ENCODE results near the gene RAC3.

DNA sequence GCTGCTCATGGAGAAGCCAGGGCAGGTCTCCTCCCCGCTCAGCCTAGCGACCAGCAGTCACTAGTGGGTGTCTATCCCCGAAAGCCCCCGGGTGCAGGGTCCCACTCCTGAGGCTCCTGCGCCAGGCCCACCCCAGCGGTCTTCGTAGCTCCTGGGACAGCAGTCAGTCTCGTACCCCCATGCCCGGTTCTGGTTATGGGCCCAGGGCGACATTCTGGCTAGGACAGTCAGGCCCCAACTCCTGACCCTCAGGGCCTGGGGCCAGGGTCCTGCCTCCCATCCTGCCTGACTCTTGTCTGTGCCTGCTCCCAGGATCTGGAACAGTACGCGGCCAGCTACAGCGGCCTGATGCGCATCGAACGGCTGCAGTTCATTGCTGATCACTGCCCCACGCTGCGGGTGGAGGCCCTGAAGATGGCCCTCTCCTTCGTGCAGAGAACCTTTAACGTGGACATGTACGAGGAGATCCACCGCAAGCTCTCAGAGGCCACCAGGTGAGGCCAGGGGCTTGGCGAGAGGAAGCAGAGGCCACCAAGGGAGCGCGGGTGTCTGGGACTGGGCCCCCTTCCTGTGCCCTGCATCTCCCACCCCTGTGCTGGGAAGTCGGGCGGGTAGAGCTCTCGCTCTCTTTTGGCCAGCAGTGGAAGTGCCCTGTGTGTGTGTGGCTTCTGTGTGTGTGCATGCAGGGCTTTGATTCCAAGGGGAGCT, 22.2 kb downstream of the RAC3 start:
- TF ChIP-seq SRF (IDR thresholded peaks at IDR 0.05; ENCODE audit: low read depth) = no peak
- TF ChIP-seq CTCF (IDR thresholded peaks at IDR 0.05 in 2 of 3, conservative IDR thresholded peaks at IDR 0.05 in 1 of 3; ENCODE audit: borderline replicate concordance in 1 of 3, insufficient read depth in 1 of 3, low read depth in 2 of 3, low read length in 2 of 3) = no peak
- TF ChIP-seq POLR2AphosphoS5 (IDR thresholded peaks at IDR 0.05; ENCODE audit: low read depth, low read length) = no peak
- no peak for TF ChIP-seq ZFX (IDR thresholded peaks at IDR 0.05)
- TF ChIP-seq RAD21 (IDR thresholded peaks at IDR 0.05; ENCODE audit: low read depth) = no peak
- TF ChIP-seq ZNF274 (IDR thresholded peaks at IDR 0.05; ENCODE audit: low read depth, low read length) = no peak
- no peak for TF ChIP-seq TCF7L2 (IDR thresholded peaks at IDR 0.05; ENCODE audit: borderline replicate concordance, extremely low read depth, insufficient read depth, insufficient read length)
- TF ChIP-seq EZH2 (IDR thresholded peaks at IDR 0.05) = no peak
- no peak for TF ChIP-seq POLR2A (IDR thresholded peaks at IDR 0.05; ENCODE audit: borderline replicate concordance, extremely low read depth, insufficient read depth, insufficient read length)
- no peak for TF ChIP-seq REST (IDR thresholded peaks at IDR 0.05; ENCODE audit: low read depth)
